ENCODE results near the gene MCL1.
"Not testable (repeated sequence)": the region's sequence is repeated elsewhere in the genome, so short reads cannot be mapped to it uniquely, and the experiment has no call there.

MCL1 gene

DNA sequence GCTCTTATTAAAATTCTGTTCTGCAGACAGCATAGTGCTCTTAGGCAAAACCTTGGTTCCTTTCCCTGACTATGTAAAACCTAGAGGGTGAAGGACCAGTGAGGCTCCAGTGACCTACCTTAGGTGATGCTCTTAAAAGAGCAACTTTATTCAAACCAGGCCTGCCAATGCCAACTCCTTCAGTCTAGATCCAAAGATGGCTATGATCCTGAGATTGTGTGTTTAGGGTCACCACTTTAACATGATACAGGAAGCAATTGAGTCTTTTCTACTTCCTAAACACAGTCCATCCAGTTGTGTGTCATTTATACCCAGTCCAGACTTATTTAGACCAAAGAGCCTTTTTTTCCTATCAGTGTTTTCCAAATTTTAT is 10.8 kb downstream of the MCL1 start:
- no peak for DNase-seq (ENCODE audit: low spot score)

DNA sequence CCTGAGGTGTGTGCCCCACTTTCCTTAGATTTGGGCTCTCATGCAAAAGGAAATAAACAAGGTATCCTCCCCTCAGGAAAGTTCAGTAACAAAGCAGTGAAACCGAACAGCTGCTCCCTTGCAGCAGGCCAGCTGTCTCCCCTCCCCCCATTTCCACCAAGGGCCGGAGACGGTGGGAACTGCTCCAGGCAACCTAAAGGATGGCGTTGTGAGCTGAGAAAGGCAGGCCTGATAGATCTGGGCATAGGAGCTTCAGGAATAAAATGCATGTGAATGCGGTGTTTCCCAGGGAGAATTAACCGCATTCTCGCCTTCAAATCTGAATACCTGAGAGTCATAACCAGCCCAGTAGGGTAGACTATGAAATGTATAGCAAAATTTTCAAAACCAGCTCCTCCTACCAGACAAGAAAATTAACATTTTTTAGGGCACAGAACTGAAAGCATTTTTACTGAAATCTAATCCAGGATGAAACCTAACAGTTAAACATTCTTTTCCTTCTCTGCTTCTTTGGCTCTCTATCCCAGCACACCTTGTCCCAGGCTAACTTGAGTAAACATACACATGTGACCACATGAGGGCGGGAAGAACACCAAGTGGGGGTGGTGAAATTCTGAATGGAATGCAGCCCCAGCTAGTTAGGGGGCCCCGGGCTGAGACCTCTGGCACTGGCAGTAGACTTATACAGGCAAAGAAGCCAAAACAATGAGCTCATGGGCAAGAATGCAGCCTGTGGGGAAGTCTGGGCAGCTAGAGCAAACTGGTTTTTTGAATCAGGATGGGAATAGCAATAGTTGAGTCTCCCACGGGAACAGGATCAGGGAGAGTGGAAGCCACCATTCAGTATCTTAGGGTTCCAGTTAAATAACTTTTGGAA is 11.5 kb downstream of the MCL1 start:
- peak; percentile 79 for DNase-seq (ENCODE audit: low spot score)

DNA sequence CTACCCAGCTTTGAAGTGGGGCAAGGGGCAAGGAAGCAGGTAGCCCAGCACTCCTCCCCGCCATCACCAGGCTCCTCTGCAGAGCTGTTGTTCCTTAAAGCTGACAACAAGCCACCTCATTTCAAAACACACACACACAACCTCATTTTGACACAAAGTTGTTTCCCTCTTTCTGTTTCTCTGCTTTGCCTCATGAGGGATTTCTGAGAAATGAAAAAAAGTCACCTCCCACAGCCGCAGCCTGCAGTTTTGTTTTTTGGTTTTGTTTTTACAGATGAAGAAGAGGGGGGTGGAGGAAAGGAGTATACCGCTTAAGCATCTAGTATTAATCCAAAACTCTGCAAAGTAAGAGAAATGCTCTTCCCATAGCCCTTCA is 12.1 kb downstream of the MCL1 start:
- no peak for DNase-seq (ENCODE audit: low spot score)

DNA sequence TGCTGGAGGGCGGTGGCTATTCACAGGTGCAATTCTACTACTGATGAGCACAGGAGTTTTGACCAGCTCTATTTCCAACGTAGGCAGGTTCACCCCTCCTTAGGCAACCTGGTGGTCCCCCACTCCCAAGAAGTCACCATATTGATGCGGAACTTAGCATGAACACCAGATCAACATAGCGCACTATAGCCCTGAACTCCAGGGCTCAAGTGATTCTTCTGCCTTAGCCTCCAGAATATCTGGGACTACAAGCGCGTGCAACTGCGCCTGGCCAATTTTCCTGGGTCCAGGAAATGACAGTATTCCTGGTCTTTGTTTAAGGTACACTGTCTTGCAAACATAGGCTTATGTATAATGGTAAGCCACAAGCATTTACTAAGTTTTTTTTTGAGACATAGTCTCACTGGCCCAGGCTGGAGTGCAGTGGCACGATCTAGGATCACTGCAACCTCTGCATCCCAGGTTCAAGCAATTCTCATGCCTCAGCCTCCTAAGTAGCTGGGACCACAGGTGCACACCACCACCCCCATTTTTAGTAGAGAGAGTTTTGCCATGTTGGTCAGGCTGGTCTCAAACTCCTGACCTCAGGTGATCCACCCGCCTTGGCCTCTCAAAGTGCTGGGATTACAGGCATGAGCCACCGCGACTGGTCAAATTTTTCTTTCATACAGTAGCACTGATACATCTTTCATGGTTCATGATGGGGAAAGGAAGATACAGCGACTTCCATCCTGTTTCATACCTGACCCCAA is 12.6 kb downstream of the MCL1 start:
- no peak for DNase-seq (ENCODE audit: low spot score)

DNA sequence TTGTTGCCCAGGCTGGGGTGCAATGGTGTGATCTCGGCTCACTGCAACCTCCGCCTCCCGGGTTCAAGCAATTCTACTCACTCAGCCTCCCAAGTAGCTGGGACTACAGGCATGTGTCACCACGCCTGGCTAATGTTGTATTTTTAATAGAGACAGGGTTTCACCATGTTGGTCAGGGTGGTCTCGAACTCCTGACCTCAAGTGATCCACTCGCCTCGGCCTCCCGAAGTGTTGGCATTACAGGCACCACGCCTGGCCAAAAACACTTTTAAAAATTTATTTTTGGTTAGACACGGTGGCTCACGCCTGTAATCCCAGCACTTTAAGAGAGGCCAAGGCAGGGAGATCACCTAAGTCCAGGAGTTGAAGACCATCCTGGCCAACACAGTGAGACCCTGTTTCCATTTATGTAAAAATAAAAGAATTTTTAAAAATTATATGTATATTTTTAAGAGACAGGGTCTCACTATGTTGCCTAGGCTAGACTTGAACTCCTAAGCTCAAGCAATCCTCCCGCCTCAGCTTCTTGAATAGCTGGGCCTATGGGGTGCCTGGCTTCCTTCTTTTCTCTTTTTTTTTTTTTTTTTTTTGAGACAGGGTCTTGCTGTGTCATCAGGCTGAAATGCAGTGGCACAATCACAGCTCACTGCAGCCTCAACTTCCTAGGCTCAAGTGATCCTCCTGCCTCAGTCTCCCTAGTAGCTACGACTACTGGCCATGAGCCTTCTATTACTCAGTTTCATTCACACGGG is 14.0 kb downstream of the MCL1 start:
- DNase-seq (ENCODE audit: low spot score) = not testable (repeated sequence)

DNA sequence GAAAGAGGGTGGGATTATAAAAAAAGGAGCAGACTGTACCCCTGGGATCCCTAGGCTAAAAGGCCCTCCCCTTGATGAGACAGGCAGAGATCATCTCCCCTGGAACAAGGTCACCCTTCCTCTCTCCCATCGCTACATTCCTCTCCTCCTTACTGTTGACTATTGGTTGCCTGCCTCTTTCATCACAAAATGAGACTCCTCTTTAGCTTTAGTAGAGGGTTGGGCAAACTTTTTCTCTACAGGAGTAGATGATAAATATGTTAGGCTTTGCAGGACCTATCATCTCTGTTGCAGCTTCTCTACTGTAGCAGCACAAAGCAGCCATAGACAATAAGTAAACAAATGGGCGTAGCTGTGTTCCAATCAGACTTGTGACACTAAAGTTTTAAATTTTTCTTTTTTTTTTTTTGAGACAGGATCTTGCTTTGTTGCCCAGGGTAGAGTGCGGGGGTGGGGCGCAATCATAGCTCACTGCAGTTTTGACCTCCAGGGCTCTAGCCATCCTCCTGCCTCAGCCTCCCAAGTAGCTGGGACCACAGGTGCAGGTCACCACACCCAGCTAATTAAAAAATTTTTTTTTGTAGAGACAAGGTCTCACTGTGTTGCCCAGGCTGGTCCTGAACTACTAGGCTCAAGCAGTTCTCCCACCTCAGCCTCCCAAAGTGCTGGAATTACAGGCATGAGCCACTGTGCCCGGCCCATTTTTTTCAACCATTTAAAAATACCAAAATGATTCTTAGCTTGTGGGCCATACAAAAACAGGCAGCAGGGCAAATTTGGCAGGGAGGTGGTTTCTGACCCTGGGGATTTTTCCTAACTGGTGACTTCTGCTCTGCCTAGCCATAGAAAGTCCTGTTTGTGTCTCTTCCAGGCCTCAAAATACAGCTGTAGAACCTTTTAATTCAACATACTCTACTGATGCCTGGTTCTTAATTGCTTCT is 15.1 kb downstream of the MCL1 start:
- no peak for DNase-seq (ENCODE audit: low spot score)

DNA sequence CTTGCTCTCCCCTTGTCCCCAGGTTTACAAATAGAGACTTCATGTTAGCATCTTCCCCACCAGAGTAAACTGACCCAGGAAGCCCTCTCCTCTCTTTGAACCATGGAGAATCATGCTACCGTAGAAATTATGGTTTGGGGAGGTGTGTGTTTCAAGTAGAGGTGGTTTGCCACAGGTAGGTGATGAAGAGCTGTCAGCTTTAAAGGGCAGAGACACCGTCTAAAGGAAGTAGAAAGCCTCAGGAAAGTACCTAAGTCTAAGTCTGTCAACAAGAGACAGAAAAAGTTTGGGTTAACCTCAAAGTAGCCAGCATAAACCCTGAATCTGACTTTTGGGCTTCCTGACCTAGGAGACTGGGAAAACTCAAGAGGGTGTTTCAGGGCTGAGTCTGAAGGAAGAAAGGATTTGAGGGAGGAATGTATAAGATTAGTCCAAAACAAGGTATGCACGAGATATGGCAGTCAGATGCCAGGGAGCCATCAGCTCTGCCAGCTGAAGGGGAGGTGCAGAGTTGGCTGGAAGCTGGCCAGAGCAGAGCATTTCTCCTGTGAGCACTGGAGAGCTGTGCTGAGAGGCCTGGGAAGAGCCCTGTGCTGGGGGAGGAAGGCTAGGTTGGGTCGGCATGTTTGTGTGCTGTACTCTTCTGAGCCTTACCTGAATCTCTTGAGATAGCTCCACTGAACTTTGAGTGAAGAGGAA is 15.9 kb downstream of the MCL1 start:
- no peak for DNase-seq (ENCODE audit: low spot score)

DNA sequence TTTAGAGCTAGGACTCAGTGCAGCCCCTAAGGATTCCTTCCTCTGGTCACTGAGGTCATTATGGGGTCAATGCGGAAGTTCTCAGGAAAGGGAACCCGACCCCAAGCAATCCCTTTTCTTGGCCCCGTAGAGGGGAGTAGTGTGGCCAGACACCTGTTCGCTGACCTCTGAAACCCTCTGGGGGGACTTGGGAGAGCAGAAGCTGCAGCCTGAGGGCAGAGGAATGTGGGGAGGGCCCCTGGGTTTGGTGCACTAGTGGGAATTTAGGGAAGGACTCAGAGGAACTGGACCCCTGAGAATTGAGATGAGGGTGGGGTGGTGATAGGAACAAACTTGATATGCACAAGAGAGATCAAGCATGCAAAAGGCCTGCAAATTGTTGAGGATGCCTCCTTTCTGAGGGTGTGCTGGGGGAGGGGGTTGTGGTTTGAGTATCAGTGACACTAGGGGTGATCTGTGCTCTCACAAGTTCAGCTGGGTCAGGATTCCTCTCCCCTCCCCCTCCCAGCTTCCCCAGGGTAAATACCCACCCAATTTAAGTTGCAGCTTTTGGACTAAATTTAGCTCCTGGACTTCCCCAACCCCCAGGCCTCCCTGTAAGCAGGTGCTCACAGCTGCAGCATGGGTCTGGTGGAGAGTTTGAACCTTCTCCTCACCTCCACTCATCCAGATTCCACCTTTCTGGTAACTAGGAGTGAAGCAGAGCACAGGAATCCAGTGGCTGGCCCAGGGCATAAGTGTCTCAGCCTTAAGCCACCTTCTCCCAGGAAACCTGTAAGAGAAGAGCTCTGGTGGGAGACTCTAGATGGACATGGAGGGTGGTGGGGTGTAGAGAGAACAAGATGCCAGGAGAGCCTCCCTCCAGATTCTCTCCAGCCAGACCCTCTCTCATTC is 16.7 kb downstream of the MCL1 start:
- no peak for DNase-seq (ENCODE audit: low spot score)

DNA sequence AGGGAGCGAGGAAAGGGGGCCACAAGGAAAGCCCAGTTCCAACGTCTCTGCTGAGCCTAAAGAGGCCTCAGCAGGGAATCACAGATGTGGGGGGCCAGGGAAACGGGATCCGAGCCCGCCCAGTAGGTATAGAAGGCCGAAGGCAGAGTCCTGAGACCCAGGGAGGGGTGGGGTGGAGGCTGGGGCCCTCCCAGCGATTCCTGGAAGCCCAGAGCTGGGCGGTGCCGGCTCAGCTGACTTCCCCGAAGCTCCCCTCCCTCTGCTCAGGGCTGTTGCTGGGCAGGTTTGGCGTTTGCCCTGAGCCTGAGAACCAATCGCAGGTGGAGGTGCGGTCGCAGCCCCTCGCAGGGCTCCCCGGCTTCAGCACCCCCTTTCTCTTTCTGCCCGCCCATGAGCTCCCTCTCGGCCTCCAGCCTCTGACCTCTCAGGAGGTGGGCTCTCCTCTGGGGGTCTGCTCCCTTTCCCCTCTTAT is 17.4 kb downstream of the MCL1 start:
- peak; percentile 86 for DNase-seq (ENCODE audit: low spot score)

DNA sequence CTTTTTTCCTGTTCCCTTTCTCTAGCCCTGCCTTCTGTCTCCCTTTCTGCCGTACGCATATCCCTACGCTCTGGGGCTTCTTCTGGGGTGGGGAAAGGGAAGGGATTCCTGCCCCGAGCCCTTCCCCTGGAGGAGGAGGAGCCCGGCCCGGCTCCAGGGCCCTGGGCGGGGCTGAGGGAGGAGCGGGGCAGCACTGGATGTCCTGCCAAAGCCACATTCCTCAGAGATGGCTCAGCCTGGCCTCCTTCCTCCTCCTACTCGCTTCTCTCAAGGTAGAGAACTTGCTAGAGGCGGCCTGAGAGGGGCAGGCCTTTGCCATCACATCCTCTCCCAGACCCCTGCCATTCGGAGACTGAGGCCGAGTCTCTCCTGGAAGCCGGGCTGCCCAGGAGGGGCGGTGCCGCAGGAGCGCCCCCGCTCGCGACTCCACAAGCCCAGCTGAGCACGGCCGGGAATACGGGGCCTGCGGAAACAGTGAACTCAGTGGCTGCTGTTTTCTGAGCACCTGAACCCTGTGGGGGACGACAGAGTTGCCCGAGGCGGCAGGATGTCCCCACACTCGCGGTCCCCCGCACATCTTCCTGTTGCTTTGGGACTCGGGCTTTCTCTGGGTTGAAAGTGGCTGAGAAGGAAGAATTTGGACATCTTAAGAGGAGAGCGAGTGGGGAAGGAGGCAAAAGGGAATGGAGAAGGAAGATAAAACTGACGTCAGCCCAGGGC is 18.0 kb downstream of the MCL1 start:
- peak; percentile 96 for DNase-seq (ENCODE audit: low spot score)

DNA sequence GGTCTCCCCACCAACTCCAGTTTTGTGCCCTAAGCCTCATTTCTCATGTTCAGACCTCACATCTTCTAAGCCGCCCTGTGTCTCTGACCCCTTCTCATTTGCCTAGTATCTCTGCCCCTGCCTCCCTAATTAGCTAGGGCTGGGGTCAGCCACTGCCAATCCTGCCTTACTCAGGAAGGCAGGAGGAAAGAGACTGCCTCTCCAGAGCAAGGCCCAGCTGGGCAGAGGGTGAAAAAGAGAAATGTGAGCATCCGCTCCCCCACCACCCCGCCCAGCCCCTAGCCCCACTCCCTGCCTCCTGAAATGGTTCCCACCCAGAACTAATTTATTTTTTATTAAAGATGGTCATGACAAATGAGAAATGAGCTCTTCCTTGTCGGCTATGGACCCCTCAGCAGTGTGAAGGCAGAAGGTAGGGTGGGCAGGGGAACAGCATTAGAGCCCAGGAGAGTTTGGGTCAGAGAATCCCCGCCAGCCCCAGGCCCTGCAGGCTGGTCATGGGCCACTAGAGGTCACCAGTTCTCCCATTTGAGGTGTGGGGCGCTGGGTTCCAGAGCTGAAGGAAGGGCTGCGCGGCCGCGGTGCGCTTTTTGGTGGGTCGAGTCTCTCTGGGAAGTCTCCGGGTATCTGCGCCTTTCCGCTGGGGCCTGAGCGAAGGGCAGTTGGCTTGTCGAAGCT is 18.7 kb downstream of the MCL1 start:
- DNase-seq (ENCODE audit: low spot score) = peak; percentile 85

DNA sequence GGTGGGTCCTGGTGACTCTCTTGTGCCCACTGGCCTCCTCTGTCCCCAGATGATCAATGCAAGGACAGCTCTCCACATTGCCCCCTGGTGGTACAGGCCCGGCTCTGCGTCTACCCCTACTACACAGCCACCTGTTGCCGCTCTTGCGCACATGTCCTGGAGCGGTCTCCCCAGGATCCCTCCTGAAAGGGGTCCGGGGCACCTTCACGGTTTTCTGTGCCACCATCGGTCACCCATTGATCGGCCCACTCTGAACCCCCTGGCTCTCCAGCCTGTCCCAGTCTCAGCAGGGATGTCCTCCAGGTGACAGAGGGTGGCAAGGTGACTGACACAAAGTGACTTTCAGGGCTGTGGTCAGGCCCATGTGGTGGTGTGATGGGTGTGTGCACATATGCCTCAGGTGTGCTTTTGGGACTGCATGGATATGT is 19.4 kb downstream of the MCL1 start:
- DNase-seq (ENCODE audit: low spot score) = peak; percentile 78

DNA sequence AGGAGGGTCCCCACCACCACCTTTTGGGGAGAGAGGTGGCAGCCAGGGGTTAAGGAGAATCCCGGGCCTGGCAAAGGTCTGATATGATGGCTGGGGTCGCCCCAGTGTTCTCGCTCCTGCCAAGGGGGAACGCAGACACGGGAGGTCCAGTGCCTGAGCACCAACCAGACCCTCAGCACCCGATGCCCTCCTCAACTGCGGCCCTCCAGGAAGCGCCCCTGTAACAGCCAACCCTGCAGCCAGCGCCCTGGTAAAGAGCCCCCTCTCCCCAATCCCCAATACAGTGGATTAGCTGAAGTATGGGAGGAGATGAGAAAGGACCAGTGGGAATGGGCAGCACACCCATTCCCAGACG is 19.8 kb downstream of the MCL1 start:
- no peak for DNase-seq (ENCODE audit: low spot score)

DNA sequence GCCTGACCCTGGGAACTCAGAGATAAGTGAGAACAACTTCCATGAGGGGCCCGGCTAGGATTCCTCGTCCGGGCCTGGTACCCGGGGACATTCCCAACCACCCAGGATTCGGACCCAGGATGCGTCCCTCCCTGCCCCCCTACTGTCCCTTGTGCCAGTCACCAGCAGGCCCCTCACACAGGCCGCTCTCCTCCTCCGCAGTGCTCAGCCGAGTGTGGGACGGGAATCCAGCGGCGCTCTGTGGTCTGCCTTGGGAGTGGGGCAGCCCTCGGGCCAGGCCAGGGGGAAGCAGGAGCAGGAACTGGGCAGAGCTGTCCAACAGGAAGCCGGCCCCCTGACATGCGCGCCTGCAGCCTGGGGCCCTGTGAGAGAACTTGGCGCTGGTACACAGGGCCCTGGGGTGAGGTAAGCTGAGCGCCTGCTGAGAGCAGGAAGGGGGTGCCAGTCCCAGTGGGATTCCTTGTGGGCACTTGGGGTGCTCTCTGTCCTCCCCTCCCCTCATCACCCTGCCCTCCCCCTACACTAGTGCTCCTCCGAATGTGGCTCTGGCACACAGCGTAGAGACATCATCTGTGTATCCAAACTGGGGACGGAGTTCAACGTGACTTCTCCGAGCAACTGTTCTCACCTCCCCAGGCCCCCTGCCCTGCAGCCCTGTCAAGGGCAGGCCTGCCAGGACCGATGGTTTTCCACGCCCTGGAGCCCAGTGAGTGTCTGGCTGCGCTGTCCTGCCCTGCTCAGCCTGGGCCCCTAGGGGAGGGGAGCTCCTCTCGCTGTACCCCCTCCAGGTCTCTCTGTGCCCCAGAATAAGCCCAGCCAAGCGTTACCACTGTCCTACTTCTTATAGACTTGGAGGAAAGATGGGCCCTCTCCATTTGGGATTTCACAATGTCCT is 20.4 kb downstream of the MCL1 start:
- no peak for DNase-seq (ENCODE audit: low spot score)

DNA sequence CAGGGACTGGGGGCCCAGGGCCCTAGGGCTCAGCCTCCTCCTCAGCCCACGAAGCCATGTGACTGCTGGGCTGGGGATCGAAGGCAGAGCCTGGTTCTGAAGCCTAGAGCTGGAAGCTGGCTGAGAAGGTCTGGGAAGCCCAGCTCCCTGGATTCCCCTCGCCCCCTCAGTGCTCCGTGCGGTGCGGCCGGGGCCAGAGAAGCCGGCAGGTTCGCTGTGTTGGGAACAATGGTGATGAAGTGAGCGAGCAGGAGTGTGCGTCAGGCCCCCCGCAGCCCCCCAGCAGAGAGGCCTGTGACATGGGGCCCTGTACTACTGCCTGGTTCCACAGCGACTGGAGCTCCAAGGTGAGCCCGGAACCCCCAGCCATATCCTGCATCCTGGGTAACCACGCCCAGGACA is 21.1 kb downstream of the MCL1 start:
- no peak for DNase-seq (ENCODE audit: low spot score)

DNA sequence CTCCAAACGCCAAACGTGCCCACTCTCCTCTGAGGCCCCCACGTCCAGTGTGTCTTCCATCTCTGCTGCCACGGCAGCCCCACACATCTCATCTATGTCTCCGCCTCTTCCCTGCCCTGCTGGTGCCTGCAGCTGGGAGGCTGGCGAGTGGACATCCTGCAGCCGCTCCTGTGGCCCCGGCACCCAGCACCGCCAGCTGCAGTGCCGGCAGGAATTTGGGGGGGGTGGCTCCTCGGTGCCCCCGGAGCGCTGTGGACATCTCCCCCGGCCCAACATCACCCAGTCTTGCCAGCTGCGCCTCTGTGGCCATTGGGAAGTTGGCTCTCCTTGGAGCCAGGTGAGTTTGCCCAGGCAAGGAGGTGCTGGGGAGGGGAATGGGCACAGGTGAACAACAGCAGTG is 21.6 kb downstream of the MCL1 start:
- DNase-seq (ENCODE audit: low spot score) = no peak

DNA sequence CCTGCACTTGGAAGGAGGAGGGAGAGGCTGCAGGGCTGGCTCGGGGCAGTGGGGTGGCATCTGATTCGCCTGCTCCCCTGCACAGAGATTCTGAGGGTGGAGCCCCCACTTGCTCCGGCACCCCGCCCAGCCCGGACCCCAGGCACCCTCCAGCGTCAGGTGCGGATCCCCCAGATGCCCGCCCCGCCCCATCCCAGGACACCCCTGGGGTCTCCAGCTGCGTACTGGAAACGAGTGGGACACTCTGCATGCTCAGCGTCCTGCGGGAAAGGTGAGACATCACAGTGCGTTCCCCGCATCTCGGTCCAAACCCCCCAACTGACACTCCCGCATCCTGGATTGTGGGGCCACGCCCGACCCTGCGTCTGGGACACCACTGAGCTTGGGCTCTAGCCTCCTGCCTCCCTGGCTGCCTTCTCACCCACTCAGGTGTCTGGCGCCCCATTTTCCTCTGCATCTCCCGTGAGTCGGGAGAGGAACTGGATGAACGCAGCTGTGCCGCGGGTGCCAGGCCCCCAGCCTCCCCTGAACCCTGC is 22.3 kb downstream of the MCL1 start:
- no peak for DNase-seq (ENCODE audit: low spot score)
